H9 (cell line): ENCODE results near the gene NTF4. TPM values are rescaled to one million over a fixed set of nuclear protein-coding genes. Genes with fewer than 3 reads are reported as not detected.

Experiments
- DNase-seq: peaks from one replicate; pipeline ENCODE4 v3.0.0-alpha.2; 2017
- H2AFZ ChIP-seq: one replicate; pipeline ENCODE4 v1.6.1; 2013; ENCODE audit warnings: mild to moderate bottlenecking, low read length, control low read depth, moderate library complexity
- H2AK5ac ChIP-seq: 2 replicates; pipeline ENCODE4 v1.6.1; 2013; ENCODE audit warnings: low read length, control low read depth, mixed read lengths; ENCODE audit not compliant: insufficient read length
- H2BK120ac ChIP-seq: one replicate; pipeline ENCODE4 v1.6.1; 2013; ENCODE audit warnings: low read depth, mild to moderate bottlenecking, low read length, control low read depth, inconsistent platforms; ENCODE audit not compliant: poor library complexity, severe bottlenecking
- H2BK12ac ChIP-seq: 2 replicates; pipeline ENCODE4 v1.6.1; 2013; ENCODE audit warnings: low read length, control low read depth, mixed read lengths, low read depth; ENCODE audit not compliant: insufficient read length
- H2BK15ac ChIP-seq: 2 replicates; pipeline ENCODE4 v1.6.1; 2013; ENCODE audit warnings: low read depth, low read length, control low read depth
- H2BK20ac ChIP-seq: one replicate; pipeline ENCODE4 v1.6.1; 2013; ENCODE audit warnings: low read depth, mild to moderate bottlenecking, low read length, control low read depth, inconsistent platforms; ENCODE audit not compliant: poor library complexity, severe bottlenecking
- H2BK5ac ChIP-seq: 2 replicates; pipeline ENCODE4 v1.6.1; 2013; ENCODE audit warnings: low read length, control low read depth, mixed read lengths; ENCODE audit not compliant: insufficient read length
- H3K14ac ChIP-seq: 2 replicates; pipeline ENCODE4 v1.6.1; 2013; ENCODE audit warnings: low read length, control low read depth; ENCODE audit not compliant: insufficient read depth
- H3K18ac ChIP-seq: 2 replicates; pipeline ENCODE4 v1.6.1; 2013; ENCODE audit warnings: low read depth, mild to moderate bottlenecking, mixed read lengths, low read length, control low read depth; ENCODE audit not compliant: insufficient read length
- H3K23ac ChIP-seq: 2 replicates; pipeline ENCODE4 v1.6.1; 2013; ENCODE audit warnings: low read length, control low read depth, mixed read lengths, low read depth; ENCODE audit not compliant: insufficient read length
- H3K23me2 ChIP-seq: 2 replicates; pipeline ENCODE4 v1.6.1; 2013; ENCODE audit warnings: low read depth, mild to moderate bottlenecking, mixed read lengths, low read length, control low read depth; ENCODE audit not compliant: insufficient read length, poor library complexity, severe bottlenecking
- H3K27ac ChIP-seq: 2 replicates; pipeline ENCODE4 v1.5.1; 2013; ENCODE audit warnings: low read length, control low read depth, mixed read lengths, low read depth; ENCODE audit not compliant: insufficient read length
- H3K27me3 ChIP-seq: 2 replicates; pipeline ENCODE4 v1.6.1; 2013; ENCODE audit warnings: low read length, control low read depth, inconsistent platforms; ENCODE audit not compliant: insufficient read depth
- H3K4ac ChIP-seq: 2 replicates; pipeline ENCODE4 v1.6.1; 2013; ENCODE audit warnings: low read depth, mild to moderate bottlenecking, control low read depth, inconsistent platforms, low read length, moderate library complexity
- H3K4me1 ChIP-seq: 2 replicates; pipeline ENCODE4 v1.6.1; 2013; ENCODE audit warnings: low read length, control low read depth, inconsistent platforms; ENCODE audit not compliant: insufficient read depth
- H3K4me2 ChIP-seq: 2 replicates; pipeline ENCODE4 v1.6.1; 2013; ENCODE audit warnings: low read length, control low read depth, mixed read lengths; ENCODE audit not compliant: insufficient read length, insufficient read depth
- H3K56ac ChIP-seq: 2 replicates; pipeline ENCODE4 v1.6.1; 2013; ENCODE audit warnings: low read depth, mild to moderate bottlenecking, mixed read lengths, low read length, control low read depth; ENCODE audit not compliant: insufficient read length
- H3K79me1 ChIP-seq: 2 replicates; pipeline ENCODE4 v1.6.1; 2013; ENCODE audit warnings: low read depth, mild to moderate bottlenecking, moderate library complexity, low read length, control low read depth, inconsistent platforms; ENCODE audit not compliant: insufficient read depth, poor library complexity, severe bottlenecking
- H3K79me2 ChIP-seq: 2 replicates; pipeline ENCODE4 v1.6.1; 2013; ENCODE audit warnings: low read length, control low read depth, inconsistent platforms; ENCODE audit not compliant: insufficient read depth
- H3K9ac ChIP-seq: 2 replicates; pipeline ENCODE4 v1.6.1; 2013; ENCODE audit warnings: low read length, control low read depth, mixed read lengths; ENCODE audit not compliant: insufficient read length; ENCODE audit errors: extremely low read depth
- H3K9me3 ChIP-seq: one replicate; pipeline ENCODE4 v1.6.1; 2013; ENCODE audit warnings: low read depth, low read length, inconsistent platforms; ENCODE audit not compliant: control insufficient read depth
- H3T11ph ChIP-seq: one replicate; pipeline ENCODE4 v1.6.1; 2013; ENCODE audit warnings: mild to moderate bottlenecking, low read length, control low read depth, inconsistent platforms
- H4K20me1 ChIP-seq: one replicate; pipeline ENCODE4 v1.6.1; 2013; ENCODE audit not compliant: control insufficient read depth, insufficient read length, insufficient read depth
- H4K5ac ChIP-seq: 2 replicates; pipeline ENCODE4 v1.6.1; 2013; ENCODE audit warnings: low read depth, mild to moderate bottlenecking, mixed read lengths, low read length, control low read depth; ENCODE audit not compliant: insufficient read length
- H4K8ac ChIP-seq: replicated peaks from 2 replicates; pipeline ENCODE4 v1.6.1; 2013; ENCODE audit warnings: low read length, control low read depth, mixed read lengths, low read depth; ENCODE audit not compliant: insufficient read length
- H4K91ac ChIP-seq: 2 replicates; pipeline ENCODE4 v1.6.1; 2013; ENCODE audit warnings: low read depth, mild to moderate bottlenecking, moderate library complexity, mixed read lengths, low read length, control low read depth; ENCODE audit not compliant: insufficient read length
- H3K27ac Mint-ChIP-seq, 3 experiments: 2 replicates in 2 of 3; 3 replicates in 1 of 3; pipeline ENCODE4 v1.8.0; 2020 to 2021; ENCODE audit warnings: mixed read lengths in 3 of 3, mild to moderate bottlenecking in 1 of 3, moderate library complexity in 1 of 3
- H3K27me3 Mint-ChIP-seq: 2 replicates; pipeline ENCODE4 v1.8.0; 2021; ENCODE audit warnings: low read depth, mild to moderate bottlenecking, moderate library complexity, mixed read lengths
- H3K36me3 Mint-ChIP-seq, 3 experiments: 2 replicates in 2 of 3; 3 replicates in 1 of 3; pipeline ENCODE4 v1.8.0; 2020 to 2021; ENCODE audit warnings: low read depth in 3 of 3, mixed read lengths in 3 of 3; ENCODE audit not compliant: insufficient read depth in 1 of 3
- H3K4me1 Mint-ChIP-seq, 2 experiments: 2 replicates each; pipeline ENCODE4 v1.8.0; 2020; ENCODE audit warnings: mixed read lengths in 2 of 2
- H3K4me3 Mint-ChIP-seq, 2 experiments: 2 replicates in 1 of 2; 3 replicates in 1 of 2; pipeline ENCODE4 v1.8.0; 2020 to 2021; ENCODE audit warnings: mild to moderate bottlenecking in 2 of 2, mixed read lengths in 2 of 2, moderate library complexity in 1 of 2
- H3K9me3 Mint-ChIP-seq, 2 experiments: 2 replicates in 1 of 2; 3 replicates in 1 of 2; pipeline ENCODE4 v1.8.0; 2020; ENCODE audit warnings: mild to moderate bottlenecking in 2 of 2, mixed read lengths in 2 of 2, moderate library complexity in 1 of 2
- CTCF ChIP-seq: fragments of 200-600 bp; sonication (generic); conservative IDR thresholded peaks from 3 replicates; pipeline ENCODE4 v1.8.0; 2021; ENCODE audit warnings: antibody characterized with exemption, mild to moderate bottlenecking
- WGBS: extraction: QIAGEN DNeasy Blood & Tissue Kit; methylation state at CpG from one replicate; pipeline ENCODE4 v1.1.7; 2013; ENCODE audit warnings: missing lambda C conversion rate, low lambda C conversion rate, mixed read lengths; ENCODE audit not compliant: insufficient read length; ENCODE audit errors: extremely low coverage; 5-methylcytosine and 5-hydroxymethylcytosine counted together
- total RNA-seq: library from RNA; stranded (reverse); gene quantifications from 2 replicates; pipeline ENCODE4 v1.2.1, GENCODE V29; 2021

NTF4 gene
- total RNA-seq, 1 experiment from 2014 or later = 2.1 TPM

GRCh38 chr19:49014870-49015255, 49.8 kb downstream of the NTF4 start:
- no peak overlapping the region for H3K18ac ChIP-seq
- Mint-ChIP-seq H3K4me3 (no peak overlapping the region), H3K27ac (no peak overlapping the region), H3K9me3 (peaks cover 0 to 1% of the 10 kb centered on the region in 2 experiments; a peak in 1 of 5 replicates), H3K36me3 (peaks cover 21 to 64% (median 61%) of the 10 kb centered on the region in 3 experiments; a peak in 6 of 7 replicates), H3K27me3 (peaks cover 17% of the 10 kb centered on the region), H3K4me1 (peaks cover 5 to 19% of the 10 kb centered on the region in 2 experiments)
- H3K14ac ChIP-seq = no peak overlapping the region
- DNase-seq = no peak
- H2AK5ac ChIP-seq = no peak overlapping the region
- no peaks in the 10 kb centered on the region for H3K9me3 ChIP-seq
- H2BK15ac ChIP-seq = no peak overlapping the region
- no peak overlapping the region for H2BK12ac ChIP-seq
- H3K4me1 ChIP-seq = no peaks in the 10 kb centered on the region
- H4K5ac ChIP-seq = no peak overlapping the region
- H3K23me2 ChIP-seq = peaks cover 8% of the 10 kb centered on the region
- H3K27ac ChIP-seq = no peak overlapping the region
- H2BK5ac ChIP-seq = no peak overlapping the region
- no peak overlapping the region for H4K91ac ChIP-seq
- no peak overlapping the region for H3K4ac ChIP-seq
- no peaks in the 10 kb centered on the region for H3K79me2 ChIP-seq
- no peak overlapping the region for H3T11ph ChIP-seq
- no peaks in the 10 kb centered on the region for H3K79me1 ChIP-seq
- TF ChIP-seq CTCF = no peak
- H4K20me1 ChIP-seq = no peaks in the 10 kb centered on the region
- no peak overlapping the region for H2BK120ac ChIP-seq
- no peak overlapping the region for H3K9ac ChIP-seq
- H3K4me2 ChIP-seq = no peak overlapping the region
- no CpG with 5 or more reads among the region's 18 CpGs for whole genome bisulfite sequencing
- no peak overlapping the region for H2AFZ ChIP-seq
- no peak overlapping the region for H3K23ac ChIP-seq
- no peak overlapping the region for H2BK20ac ChIP-seq
- no peak overlapping the region for H4K8ac ChIP-seq
- H3K27me3 ChIP-seq = no peaks in the 10 kb centered on the region; the same call in 1 of the 2 replicates
- H3K56ac ChIP-seq = no peak overlapping the region
